Fibroblast of skin of left quadriceps (primary cell): ENCODE data around the gene EML2.
"Not testable (repeated sequence)": the region's sequence is repeated elsewhere in the genome, so short reads cannot be mapped to it uniquely, and the experiment has no call there.

Source experiments
- DNase-seq, 2 experiments: peaks; one replicate each; pipeline ENCODE4 v3.0.0-alpha.2; 2013; ENCODE audit warnings: low read depth in 2 of 2

EML2 gene

DNA sequence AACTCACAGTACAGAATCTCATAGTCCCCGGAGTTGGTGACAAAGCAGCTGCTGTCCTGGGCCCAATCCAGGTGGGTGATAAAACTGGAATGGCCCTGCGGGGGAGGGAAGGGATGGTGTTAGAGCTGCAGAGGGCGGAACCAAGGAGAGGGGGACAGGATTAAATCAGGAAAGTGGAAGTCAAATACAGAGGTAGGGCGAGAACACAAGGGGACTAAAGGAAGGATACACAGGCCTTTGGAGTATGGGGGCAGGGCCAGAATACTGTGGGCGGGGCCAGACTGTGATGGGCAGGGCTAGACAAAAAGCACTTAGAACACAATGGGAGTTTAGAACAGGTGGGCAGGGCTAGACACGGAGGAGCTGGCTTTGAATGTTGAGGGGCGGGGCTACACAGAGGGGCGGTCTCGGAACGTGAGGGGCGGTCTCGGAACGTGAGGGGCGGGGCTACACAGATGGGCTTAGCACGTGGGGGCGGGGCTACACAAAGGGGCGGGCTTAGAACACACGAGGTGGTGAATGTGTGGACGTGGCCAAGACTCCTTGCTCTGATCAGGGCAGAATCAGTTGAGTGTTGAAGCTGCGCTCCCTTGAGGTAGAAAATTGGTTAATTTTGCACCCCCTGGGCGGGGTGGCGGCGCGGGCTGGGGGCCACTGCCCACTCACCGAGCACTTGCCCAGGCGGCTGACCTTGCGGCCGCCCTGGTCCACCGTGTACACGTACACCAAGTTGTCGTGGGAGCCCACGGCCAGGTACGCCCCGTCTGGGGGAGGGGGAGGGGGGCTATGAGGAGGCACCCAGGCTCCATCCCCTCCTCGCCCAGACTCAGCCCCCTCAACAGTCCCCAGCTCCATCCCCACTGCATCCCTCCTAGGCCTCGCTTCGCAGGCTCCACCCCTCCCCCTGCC lies 23.1 kb downstream of the EML2 start:
- DNase-seq: peak; percentile 79 to 81

DNA sequence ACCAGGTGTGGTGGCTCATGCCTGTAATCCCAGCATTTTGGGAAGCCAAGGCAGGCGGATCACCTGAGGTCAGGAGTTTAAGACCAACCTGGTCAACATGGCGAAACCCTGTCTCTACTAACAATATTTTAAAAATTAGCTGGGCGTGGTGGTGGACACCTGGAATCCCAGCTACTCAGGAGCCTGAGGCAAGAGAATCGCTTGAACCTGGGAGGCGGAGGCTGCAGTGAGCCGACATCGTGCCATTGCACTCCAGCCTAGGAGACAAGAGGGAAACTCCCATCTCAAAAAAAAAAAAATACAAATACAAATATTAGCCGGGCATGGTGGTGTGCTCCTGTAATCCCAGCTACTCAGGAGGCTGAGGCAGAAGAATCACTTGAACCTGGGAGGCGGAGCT lies 24.1 kb downstream of the EML2 start:
- not testable (repeated sequence) for DNase-seq

- DNase-seq: peak; percentile 59 to 63
Observed at GRCh38 chr19:45613926-45614725, 25.1 kb downstream of the EML2 start.

- DNase-seq: no peak
Observed at GRCh38 chr19:45608948-45609347, 30.2 kb downstream of the EML2 start.

GRCh38 chr19:45607071-45608029 lies 31.8 kb downstream of the EML2 start:
- peak in 1 of 2 experiments; percentile 32 for DNase-seq

GRCh38 chr19:45601524-45602374 lies 37.4 kb downstream of the EML2 start, which contains the start of gene GPR4:
Gene GPR4, minus strand, starts transcription at chr19:45602212. Its CDS starts 10,346 bp downstream, at chr19:45591866.
- no peak for DNase-seq

DNA sequence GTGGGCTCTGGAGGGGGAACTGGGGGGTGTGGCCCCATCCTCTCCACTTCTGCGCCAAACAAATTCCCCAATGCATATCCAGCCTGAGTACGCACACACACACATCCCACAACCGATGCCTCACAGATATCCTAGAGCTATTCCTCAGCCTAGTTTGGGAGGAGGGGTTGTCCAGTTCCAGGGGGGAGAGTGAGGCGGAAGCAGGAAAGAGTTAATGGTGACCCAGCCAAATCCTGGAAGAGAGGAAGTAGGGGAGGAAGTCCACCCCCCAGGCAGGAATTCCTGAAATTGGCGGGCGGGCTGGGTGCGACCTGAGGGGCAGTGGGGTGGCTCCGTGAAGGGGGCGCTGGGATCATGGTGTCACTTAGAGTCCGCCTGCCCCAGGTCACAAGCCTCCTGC lies 38.1 kb downstream of the EML2 start:
- DNase-seq: no peak

- no peak for DNase-seq
Observed at GRCh38 chr19:45600340-45600885, 38.8 kb downstream of the EML2 start.

GRCh38 chr19:45599286-45599685 lies 39.9 kb downstream of the EML2 start:
- DNase-seq: no peak

DNA sequence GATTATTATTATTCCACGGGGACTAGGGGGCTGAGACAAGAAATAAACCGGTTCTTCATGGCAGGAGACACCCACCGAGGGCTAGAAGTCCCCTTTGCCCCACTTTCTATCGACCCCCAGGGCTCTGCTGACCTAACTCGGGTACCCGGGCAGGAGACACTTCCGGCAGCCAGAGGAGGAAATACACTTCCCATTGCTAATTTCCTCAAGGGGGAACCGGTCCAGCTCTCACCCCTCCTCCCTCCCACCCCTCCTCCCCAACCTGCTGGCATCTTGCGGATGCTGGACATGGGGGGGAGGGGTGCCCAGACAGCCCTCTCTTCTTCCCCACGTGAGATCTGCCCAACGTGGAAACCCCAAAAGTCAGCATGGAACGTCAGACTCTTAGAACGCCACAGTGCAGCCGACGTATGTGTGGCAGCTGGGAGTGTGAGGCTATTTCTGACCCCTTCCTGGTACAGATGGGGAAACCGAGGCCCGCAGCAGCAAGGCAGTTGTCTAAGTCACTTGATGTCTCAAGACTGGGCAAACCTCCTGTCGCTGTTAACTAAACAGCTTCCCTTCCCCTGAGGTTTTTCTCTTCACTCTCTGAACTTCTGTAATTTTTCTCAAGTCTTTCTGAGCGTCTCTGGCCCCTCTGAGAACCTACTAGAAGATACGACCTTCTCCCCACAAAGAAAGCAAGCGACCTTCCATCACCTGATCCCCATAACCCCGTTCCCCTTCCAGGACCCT lies 40.8 kb downstream of the EML2 start:
- no peak for DNase-seq

DNA sequence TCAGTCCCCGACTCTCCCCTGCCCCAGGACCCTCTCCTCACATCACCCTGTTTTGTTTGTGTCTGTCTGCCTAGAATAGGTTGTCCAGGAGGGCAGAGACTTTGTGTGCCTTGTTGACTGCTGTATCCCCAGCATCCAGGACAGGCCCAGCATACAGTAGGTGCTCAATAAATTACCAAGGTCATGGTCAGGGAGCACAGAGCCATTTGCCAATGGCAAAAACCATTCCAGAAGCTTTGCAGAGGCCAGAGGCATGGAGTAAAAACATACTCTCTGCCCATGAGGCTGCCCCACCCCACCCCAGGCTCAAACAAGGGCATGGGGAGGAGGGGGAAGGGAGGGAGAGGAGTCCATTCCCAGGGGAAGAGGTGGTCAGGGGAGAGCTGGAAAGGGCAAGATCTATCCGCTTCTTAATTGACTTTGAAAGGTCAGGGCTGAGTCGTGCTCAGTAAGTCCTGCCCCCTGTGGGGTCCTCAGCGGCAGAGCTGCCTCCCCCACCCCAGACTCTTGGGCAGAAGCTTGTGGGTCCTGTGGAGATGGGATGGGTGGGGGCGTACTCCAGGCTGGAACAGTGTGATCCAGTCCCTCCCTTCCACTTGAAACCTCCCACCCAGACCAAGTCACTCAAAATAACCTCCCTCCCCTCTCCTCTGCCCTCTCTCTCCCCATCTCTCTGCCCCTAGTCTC lies 41.6 kb downstream of the EML2 start:
- no peak for DNase-seq

- no peak for DNase-seq
Observed at GRCh38 chr19:45595814-45596213, 43.4 kb downstream of the EML2 start.

DNA sequence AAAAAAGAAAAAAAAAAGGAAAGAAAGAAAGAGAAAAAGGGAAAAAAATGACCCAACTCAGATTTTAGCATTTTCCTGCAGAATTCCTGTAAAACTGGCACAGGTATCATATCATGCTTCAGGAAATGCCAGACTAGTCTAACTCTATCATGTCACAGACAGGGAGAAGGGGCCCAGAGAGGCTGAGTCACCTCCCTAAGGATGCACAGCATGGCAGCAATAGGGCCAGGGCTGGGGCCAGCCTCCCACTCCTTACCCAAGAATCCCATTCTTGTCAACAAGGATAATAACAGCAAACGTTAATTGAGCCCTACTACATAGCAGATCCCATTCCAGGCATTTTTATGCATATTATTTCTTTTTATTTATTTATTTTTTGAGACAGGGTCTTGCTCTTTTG lies 45.7 kb downstream of the EML2 start:
- DNase-seq: no peak

GRCh38 chr19:45592366-45592765 lies 46.8 kb downstream of the EML2 start:
- DNase-seq: no peak

- no peak for DNase-seq
Observed at GRCh38 chr19:45591638-45592005, 47.6 kb downstream of the EML2 start.

DNA sequence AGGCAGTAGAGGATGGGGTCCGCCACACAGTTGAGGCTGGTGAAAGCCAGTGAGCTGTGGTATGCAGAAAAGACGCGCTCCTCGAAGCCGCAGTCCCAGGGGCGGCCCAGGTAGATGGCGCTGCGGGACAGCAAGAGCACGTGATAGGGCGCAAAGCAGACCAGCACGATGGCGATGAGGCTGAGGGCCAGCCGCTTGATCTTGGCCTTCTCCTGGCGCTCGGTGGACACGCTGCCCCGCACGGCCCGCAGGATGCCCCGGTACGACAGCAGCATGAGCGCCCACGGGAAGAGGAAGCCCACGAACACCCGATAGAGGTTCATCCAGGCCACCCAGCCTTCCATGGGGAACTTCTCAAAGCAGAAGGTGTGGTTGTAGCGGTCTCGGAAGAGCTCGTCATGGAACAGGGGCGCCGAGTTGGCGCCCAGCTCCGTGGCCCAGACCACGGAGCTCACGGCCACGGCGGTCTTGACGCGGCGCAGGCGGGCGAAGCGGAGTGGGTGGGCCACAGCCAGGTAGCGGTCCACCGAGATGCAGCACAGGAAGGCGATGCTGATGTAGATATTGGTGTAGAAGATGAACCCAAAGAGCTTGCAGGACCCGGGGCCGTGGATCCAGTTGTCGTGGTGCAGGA lies 48.1 kb downstream of the EML2 start:
- no peak for DNase-seq

DNA sequence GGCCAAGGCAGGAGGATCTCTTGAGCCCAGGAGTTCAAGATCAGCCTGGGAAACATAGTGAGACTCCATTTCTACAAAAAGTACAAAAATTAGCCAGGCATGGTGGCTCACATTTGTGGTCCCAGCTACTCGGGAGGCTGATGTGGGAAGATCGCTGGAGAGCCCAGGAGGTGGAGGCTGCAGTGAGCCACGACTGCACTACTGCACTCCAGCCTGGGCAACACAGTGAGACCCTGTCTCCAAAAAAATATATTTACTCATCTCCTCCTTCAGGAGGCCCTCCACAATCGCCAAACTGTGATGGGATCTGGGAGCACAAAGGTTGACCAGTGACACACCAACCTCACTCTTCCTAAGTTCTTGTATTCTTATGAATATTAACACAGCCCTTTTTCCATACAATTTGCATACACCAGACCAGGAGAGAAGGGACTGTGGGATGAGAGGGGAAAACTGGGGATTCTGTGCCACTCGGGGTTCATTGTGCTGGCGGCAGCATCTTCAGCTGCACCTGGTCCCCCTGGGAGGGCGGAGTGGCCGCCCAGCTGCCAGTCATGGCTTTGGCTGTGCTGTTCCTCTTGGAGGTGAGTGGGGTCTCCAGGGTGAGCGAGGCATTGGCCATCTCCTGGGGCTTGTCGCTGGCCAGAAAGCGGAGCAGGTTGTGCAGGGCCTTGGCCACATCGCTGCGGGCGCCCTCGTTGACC lies 48.7 kb downstream of the EML2 start:
- DNase-seq: no peak

GRCh38 chr19:45589768-45590167 lies 49.4 kb downstream of the EML2 start:
- DNase-seq: no peak
